ENCODE data around the gene ABCF3.

GRCh38 chr3:184230081-184230602 is 44.1 kb downstream of the ABCF3 start:
- no peak for TF ChIP-seq CTCF (IDR thresholded peaks at IDR 0.05)
- TF ChIP-seq POLR2A (IDR thresholded peaks at IDR 0.05) = no peak
